Skeletal muscle satellite cell (primary cell): ENCODE data around the gene TRIM33.
"Not testable (repeated sequence)": the region's sequence is repeated elsewhere in the genome, so short reads cannot be mapped to it uniquely, and the experiment has no call there.

Experiments
- H3K27me3 ChIP-seq: 2 replicates; pipeline ENCODE4 v1.7.0; 2013; ENCODE audit warnings: low read length; ENCODE audit not compliant: control insufficient read depth, insufficient read depth
- H3K36me3 ChIP-seq: 2 replicates; pipeline ENCODE4 v1.7.0; 2013; ENCODE audit warnings: mild to moderate bottlenecking, control low read depth, low read length; ENCODE audit not compliant: insufficient read depth
- H3K4me1 ChIP-seq: 2 replicates; pipeline ENCODE4 v1.7.0; 2013; ENCODE audit warnings: low read length; ENCODE audit not compliant: control insufficient read depth, insufficient read depth
- H3K4me2 ChIP-seq: 2 replicates; pipeline ENCODE4 v1.7.0; 2013; ENCODE audit warnings: mild to moderate bottlenecking, low read length
- H3K4me3 ChIP-seq: 2 replicates; pipeline ENCODE4 v1.7.0; 2013; ENCODE audit warnings: low read length
- H3K9ac ChIP-seq: 2 replicates; pipeline ENCODE4 v1.7.0; 2013; ENCODE audit warnings: mild to moderate bottlenecking, low read depth, low read length, moderate library complexity
- H3K9me3 ChIP-seq: replicated peaks from 2 replicates; pipeline ENCODE4 v1.7.0; 2013; ENCODE audit warnings: mild to moderate bottlenecking, control low read depth, low read length

Gene TRIM33

DNA sequence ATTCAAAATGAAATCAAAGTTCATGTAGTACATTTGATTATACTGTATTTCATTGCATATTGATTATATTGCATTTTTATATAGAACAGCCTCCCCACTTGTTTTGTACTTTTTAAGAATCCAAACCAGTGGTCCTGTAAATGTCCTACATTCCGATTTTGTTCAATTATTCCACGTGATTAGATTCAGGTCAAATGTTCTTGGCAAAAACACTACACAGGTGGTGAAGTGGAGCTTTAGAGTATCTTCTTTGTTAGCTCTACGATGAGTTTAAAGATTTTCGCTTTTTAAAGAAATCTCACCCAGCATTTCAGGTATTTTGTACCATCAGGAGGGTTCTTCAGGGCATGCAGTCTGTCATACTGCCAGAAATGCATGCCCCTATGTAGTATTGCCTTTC is 120.6 kb downstream of the TRIM33 start:
- Histone ChIP-seq H3K36me3 (peaks cover 9% of the 10 kb centered on the region), H3K9me3 (no peaks in the 10 kb centered on the region), H3K4me2 (no peak overlapping the region), H3K27me3 (no peaks in the 10 kb centered on the region), H3K4me1 (no peaks in the 10 kb centered on the region), H3K9ac (no peak overlapping the region), H3K4me3 (no peak overlapping the region)

DNA sequence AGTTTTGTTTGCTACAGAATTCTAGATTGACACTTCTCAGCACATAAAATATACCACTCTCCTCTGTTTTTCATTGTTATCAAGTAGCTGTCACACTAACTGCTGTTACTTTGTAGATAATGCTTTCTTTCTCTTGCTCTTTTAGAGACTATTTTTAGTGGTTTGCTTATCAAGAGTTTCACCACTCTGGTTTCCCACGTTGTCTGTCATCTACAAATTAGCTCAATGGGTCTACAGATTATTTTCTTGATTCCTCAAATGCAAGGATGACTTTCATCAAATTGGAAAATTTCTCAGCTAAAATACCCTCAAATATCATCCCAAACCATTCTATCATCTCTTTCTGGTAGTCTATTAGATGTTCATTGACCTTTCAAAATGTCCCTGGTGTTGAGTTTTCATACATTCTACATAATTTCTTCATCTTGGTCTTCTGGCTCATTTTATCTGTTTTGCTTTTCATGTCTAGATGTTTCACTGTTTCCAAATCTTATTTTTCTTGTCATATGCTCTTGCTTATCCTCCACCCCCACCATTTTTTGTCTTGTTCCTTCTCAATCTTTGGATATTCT is 122.5 kb downstream of the TRIM33 start:
- no peaks in the 10 kb centered on the region for H3K9me3 ChIP-seq
- H3K27me3 ChIP-seq, result no peaks in the 10 kb centered on the region
- no peak overlapping the region for H3K4me2 ChIP-seq
- H3K9ac ChIP-seq, result no peak overlapping the region
- H3K4me1 ChIP-seq, result no peaks in the 10 kb centered on the region
- H3K4me3 ChIP-seq, result no peak overlapping the region
- peaks cover 4% of the 10 kb centered on the region for H3K36me3 ChIP-seq

DNA sequence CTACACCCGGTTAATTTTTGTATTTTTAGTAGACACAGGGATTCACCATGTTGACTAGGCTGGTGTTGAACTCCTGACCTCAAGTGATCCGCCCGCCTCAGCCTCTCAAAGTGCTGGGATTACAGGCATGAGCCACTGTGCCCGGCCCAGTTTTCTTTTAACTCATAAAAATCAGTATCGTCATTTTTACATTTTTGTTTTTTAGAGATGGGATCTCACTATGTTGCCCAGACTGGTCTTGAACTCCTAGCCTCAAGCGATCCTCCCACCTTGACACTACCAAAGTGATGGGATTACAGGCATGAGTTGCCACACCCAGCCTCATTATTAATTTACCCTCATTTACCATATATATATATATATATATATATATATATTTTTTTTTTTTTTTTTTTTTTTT is 123.4 kb downstream of the TRIM33 start:
- H3K4me2 ChIP-seq, result not testable (repeated sequence)

DNA sequence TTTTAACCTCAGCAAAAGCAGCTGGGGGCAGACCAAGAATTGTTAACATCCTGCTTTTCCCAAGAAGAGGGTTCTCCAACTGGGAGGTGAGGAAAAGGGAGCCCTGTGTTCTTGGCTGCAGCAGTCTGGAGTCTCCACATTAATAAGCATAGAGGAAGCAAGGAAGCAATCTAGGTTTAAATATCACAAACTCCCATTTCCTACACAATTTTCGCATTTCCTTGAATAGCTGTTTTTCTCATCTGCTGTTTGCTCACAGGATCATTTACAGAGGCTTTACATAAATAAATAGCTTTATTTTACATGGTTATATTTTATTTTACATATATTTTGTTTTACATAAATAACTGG is 124.0 kb downstream of the TRIM33 start:
- no peak overlapping the region for H3K9ac ChIP-seq
- no peak overlapping the region for H3K4me2 ChIP-seq
- H3K27me3 ChIP-seq, result no peaks in the 10 kb centered on the region
- no peaks in the 10 kb centered on the region for H3K4me1 ChIP-seq
- H3K4me3 ChIP-seq, result no peak overlapping the region
- H3K9me3 ChIP-seq, result no peaks in the 10 kb centered on the region
- no peaks in the 10 kb centered on the region for H3K36me3 ChIP-seq

More for the DNA sequence above, 123.4 kb downstream of the TRIM33 start:
- H3K4me1 ChIP-seq, H3K27me3 ChIP-seq, H3K9me3 ChIP-seq, H3K36me3 ChIP-seq, H3K4me3 ChIP-seq, H3K9ac ChIP-seq: not testable (repeated sequence)

DNA sequence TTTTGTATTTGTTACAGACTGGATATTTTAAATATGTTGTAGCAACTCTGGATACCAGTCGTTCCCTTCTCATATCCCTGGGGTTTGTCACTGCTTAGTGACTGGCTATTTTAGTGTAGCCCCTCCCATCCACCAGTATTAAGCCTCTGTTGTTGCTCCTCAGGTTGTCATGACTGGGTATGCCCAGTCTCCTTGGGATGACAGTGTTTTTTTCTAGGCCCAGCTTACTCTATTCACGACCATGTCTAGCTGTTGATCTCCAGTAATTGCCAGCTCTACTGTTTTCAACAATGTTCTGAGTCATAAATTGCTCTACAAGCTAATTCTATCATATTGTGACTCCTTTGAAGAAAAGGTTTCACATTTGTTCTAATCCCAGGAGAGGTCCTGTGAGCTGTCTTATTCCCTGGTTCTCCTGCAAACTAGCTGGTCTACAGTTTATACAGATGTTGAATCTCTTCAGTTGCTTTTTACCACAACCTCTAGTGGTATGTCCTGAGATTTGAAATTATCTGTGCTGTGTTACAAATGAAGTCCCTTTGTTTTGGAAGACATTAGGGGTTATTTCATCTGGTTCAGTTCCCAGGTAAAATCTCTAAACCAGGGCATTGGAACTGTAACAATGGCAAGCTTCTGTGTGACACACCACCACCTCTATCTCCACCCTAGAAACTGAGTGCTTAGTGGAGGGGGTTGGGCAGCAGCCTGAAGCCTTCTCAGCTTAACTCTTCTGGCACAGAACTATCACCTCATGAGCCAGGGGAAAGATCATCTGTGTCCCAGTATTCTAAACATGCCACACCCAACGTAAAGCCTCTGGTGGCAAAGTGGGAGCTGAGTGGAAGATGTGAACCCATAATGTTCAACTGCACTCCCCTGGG is 124.6 kb downstream of the TRIM33 start:
- Histone ChIP-seq H3K9ac (no peak overlapping the region), H3K36me3 (no peaks in the 10 kb centered on the region), H3K4me3 (no peak overlapping the region), H3K27me3 (no peaks in the 10 kb centered on the region), H3K9me3 (no peaks in the 10 kb centered on the region), H3K4me2 (no peak overlapping the region), H3K4me1 (no peaks in the 10 kb centered on the region)

DNA sequence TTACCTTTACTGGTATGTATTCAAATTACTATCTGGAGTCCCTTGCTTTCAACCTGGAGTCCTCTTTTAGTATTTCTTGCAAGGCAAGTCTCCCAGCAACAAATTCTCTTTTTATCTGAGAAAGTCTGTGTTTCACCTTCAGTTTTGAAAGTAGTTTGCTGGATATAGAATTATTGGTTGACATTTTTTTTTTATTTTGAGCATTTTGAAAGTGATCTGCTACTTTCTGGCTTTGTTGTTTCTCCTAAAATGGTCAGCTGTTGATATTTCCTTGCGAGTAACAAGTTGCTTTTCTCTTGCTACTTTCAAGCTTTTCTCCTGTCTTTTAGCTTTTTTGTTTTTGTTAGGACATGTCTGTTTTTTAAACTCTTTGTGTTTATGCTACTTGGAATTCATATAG is 126.1 kb downstream of the TRIM33 start:
- Histone ChIP-seq H3K9ac (no peak overlapping the region), H3K4me2 (no peak overlapping the region), H3K27me3 (no peaks in the 10 kb centered on the region), H3K4me3 (no peak overlapping the region), H3K9me3 (no peaks in the 10 kb centered on the region), H3K4me1 (no peaks in the 10 kb centered on the region), H3K36me3 (no peaks in the 10 kb centered on the region)

DNA sequence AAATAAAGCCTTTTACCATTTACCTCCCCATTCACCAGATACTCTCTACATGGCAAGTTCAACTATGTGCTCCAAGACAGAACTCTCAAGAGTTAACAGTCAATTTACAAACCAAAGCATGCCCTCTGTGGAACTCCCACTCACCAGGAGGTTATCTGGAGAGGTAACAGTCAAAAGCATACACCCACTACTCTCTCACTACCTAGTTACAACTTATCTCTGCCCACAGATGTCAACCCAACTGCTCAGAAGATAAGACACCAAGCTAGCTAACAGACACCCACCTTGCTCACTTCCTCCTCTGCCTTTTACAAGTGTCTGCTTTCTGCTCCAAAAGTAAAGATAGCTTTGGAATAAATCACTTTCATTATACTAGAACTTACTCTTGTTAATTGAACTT is 131.0 kb downstream of the TRIM33 start:
- Histone ChIP-seq H3K9me3 (peaks cover 4% of the 10 kb centered on the region), H3K36me3 (no peaks in the 10 kb centered on the region), H3K9ac (no peak overlapping the region), H3K27me3 (no peaks in the 10 kb centered on the region), H3K4me3 (no peak overlapping the region), H3K4me1 (no peaks in the 10 kb centered on the region), H3K4me2 (no peak overlapping the region)

DNA sequence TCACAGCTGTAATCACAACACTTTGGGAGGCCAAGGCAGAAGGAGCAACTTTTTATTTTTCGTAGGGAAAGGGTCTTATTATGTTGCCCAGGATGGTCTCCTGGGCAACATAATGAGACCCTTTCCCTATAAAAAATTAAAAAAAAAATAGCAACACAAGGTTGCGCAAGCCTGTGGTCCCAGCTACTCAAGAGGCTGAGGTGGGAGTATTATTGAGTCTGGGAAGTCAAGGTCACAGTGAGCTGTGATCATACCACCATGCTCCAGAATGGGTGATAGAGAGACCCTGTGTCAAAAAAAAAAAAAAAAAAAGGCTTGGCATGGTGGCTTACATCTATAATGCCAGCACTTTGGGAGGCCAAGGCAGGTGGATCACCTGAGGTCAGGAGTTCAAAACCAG is 131.6 kb downstream of the TRIM33 start:
- Histone ChIP-seq H3K36me3 (no peaks in the 10 kb centered on the region), H3K9ac (no peak overlapping the region), H3K27me3 (no peaks in the 10 kb centered on the region), H3K4me3 (no peak overlapping the region), H3K4me2 (no peak overlapping the region), H3K9me3 (peaks cover 4% of the 10 kb centered on the region), H3K4me1 (no peaks in the 10 kb centered on the region)

DNA sequence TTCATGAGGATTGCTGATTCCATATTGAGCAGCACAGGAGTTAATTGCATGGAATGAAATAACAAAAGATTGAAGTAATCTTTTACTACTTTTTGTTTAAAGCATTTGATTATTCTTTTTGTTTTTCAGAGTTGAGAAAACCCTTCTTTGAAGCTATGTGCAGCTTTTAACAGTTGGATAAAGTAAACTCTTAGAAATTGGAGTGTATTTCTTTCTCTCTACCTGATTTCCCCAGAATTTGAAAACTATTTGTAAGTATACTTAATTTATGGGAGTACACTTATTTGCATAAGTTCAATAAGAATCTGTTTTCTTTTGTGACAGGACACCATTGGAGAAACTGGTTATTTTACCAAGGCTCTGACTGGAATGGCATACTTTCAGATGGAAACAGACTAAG is 133.6 kb downstream of the TRIM33 start:
- no peaks in the 10 kb centered on the region for H3K27me3 ChIP-seq
- no peaks in the 10 kb centered on the region for H3K36me3 ChIP-seq
- H3K9me3 ChIP-seq, result peaks cover 4% of the 10 kb centered on the region
- H3K9ac ChIP-seq, result no peak overlapping the region
- no peak overlapping the region for H3K4me3 ChIP-seq
- H3K4me1 ChIP-seq, result no peaks in the 10 kb centered on the region
- no peak overlapping the region for H3K4me2 ChIP-seq

DNA sequence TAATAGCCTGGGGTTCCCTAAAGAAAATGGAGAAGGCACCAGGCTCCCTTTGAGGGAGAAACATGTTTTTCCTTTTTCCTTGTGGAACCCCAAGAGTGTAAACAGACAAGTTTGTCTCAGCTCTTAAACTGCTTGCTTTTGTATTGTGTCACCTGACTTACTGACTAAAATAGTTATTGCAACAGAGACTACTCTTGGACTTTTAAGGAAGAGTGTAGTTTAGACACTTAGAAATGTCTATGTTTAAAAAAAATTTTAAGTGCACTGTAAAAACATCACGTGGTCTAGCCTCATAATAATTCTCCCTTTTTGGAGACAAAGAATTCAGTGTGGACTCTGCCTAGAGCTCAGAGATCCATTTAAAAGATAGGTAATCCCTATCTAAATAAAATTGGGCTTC is 141.1 kb downstream of the TRIM33 start:
- Histone ChIP-seq H3K9ac (no peak overlapping the region), H3K4me2 (no peak overlapping the region), H3K4me3 (no peak overlapping the region), H3K27me3 (no peaks in the 10 kb centered on the region), H3K9me3 (no peaks in the 10 kb centered on the region), H3K4me1 (no peaks in the 10 kb centered on the region), H3K36me3 (no peaks in the 10 kb centered on the region)

DNA sequence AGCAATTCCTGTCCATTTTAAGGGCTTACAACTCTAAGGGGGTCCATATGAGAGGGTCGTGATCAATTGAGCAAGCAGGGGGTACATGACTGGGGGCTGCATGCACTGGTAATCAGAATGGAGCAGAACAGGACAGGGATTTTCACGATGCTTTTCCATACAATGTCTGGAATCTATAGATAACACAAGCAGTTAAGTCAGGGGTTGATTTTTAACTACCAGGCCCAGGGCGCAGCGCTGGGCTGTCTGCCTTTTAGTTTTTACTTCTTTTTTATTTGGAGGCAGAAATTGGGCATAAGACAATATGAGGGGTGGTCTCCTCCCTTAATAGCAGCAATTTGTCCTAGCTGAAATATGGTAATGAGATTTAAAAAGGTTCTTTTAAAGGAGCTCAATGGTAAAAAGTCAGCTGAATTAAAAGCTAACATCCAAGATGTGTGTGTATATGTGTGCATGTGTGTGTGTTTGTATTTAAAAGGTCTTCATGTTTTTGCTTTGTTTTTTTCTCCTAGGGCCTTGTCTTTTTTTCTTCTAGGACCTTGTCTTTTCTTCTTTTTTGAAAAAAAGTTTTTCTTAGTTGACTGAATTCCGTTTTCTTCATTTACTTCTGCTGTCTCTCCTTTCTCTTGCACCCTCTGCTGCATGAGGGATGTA is 141.6 kb downstream of the TRIM33 start:
- H3K27me3 ChIP-seq, H3K36me3 ChIP-seq, H3K9me3 ChIP-seq, H3K4me2 ChIP-seq, H3K4me1 ChIP-seq, H3K9ac ChIP-seq, H3K4me3 ChIP-seq: not testable (repeated sequence)
